PC-3 (cell line): ENCODE measurements around the gene SPEF1. TPM values are rescaled to one million over a fixed set of nuclear protein-coding genes. Genes with fewer than 3 reads are reported as not detected.

ENCODE experiments used
- ATAC-seq: fragments of 200-7000 bp; cut with Tn5 transposase; 2 replicates; pipeline ENCODE4 v1.9.1; 2020; ENCODE audit warnings: mild to moderate bottlenecking, moderate library complexity
- BruUV-seq: library from RNA; stranded (reverse); fragments of 400-500 nt; replicated peaks from 2 replicates; lab custom pipeline; 2021; lab: Mats Ljungman, UMichigan
- CTCF ChIA-PET: fragments of 300-600 bp; sonication (Branson Sonifier 250); formaldehyde crosslinking; loops from one replicate; lab custom pipeline; 2022; ENCODE audit warnings: antibody characterized with exemption; lab: Charles Lee
- POLR2A ChIA-PET: fragments of 300-600 bp; sonication (Branson Sonifier 250); formaldehyde crosslinking; loops from one replicate; lab custom pipeline; 2022; ENCODE audit warnings: antibody characterized with exemption; ENCODE audit not compliant: unreplicated experiment; lab: Charles Lee
- DNase-seq: peaks from one replicate; pipeline ENCODE4 v3.0.0-alpha.2; 2015
- H2AFZ ChIP-seq: fragments of 300-600 bp; sonication (generic); 2 replicates; pipeline ENCODE4 v1.6.0; 2016; ENCODE audit warnings: antibody characterized with exemption, low read length
- H3F3A ChIP-seq: fragments of 300-600 bp; sonication (generic); one replicate; pipeline ENCODE4 v1.6.0; 2017; ENCODE audit warnings: antibody characterized with exemption, low read length, control low read depth, mild to moderate bottlenecking; ENCODE audit not compliant: unreplicated experiment
- H3K27ac ChIP-seq: fragments of 300-600 bp; sonication (generic); 2 replicates; pipeline ENCODE4 v1.5.1; 2016; ENCODE audit warnings: mild to moderate bottlenecking, low read length
- H3K27me3 ChIP-seq: fragments of 300-600 bp; sonication (generic); 2 replicates; pipeline ENCODE4 v1.6.1; 2016; ENCODE audit warnings: low read length, mixed read lengths
- H3K36me3 ChIP-seq: fragments of 300-600 bp; sonication (generic); 2 replicates; pipeline ENCODE4 v1.6.1; 2016; ENCODE audit warnings: low read depth, mixed run types, low read length, mixed read lengths
- H3K4me1 ChIP-seq: fragments of 300-600 bp; sonication (generic); 2 replicates; pipeline ENCODE4 v1.5.1; 2016; ENCODE audit warnings: low read length; ENCODE audit not compliant: insufficient read depth
- H3K4me2 ChIP-seq: fragments of 300-600 bp; sonication (generic); 2 replicates; pipeline ENCODE4 v1.6.0; 2016; ENCODE audit warnings: low read length
- H3K4me3 ChIP-seq: fragments of 300-600 bp; sonication (generic); 2 replicates; pipeline ENCODE4 v1.5.1; 2016; ENCODE audit warnings: mild to moderate bottlenecking, low read length, mixed read lengths
- H3K79me2 ChIP-seq: fragments of 300-600 bp; sonication (generic); 2 replicates; pipeline ENCODE4 v1.6.1; 2017; ENCODE audit warnings: low read length, mixed read lengths
- H3K9ac ChIP-seq: fragments of 300-600 bp; sonication (generic); 2 replicates; pipeline ENCODE4 v1.6.0; 2016; ENCODE audit warnings: mild to moderate bottlenecking, low read length
- H3K9me2 ChIP-seq: fragments of 300-600 bp; sonication (generic); replicated peaks from 2 replicates; pipeline ENCODE4 v1.6.1; 2016; ENCODE audit warnings: mixed run types, low read length, mixed read lengths
- H3K9me3 ChIP-seq: fragments of 300-600 bp; sonication (generic); 2 replicates; pipeline ENCODE4 v1.6.1; 2016; ENCODE audit warnings: low read length, mixed read lengths
- H4K20me1 ChIP-seq: fragments of 300-600 bp; sonication (generic); 2 replicates; pipeline ENCODE4 v1.6.1; 2016; ENCODE audit warnings: low read length, mixed read lengths
- EZH2 ChIP-seq: fragments of 300-600 bp; sonication (generic); IDR thresholded peaks from one replicate; pipeline ENCODE4 v1.6.1; 2017; ENCODE audit warnings: antibody characterized with exemption, mild to moderate bottlenecking, low read length; ENCODE audit not compliant: unreplicated experiment
- EZH2phosphoT487 ChIP-seq: fragments of 300-600 bp; sonication (generic); IDR thresholded peaks from 2 replicates; pipeline ENCODE4 v1.6.1; 2018; ENCODE audit warnings: mild to moderate bottlenecking, antibody characterized with exemption, low read length, borderline replicate concordance
- intact Hi-C: fragments of 100-400 bp; cut with micrococcal nuclease; formaldehyde crosslinking; loops from 2 replicates; pipeline ENCODE4 v1.9.0; 2023
- total RNA-seq: library from RNA; depleted of rRNA; stranded (reverse); fragments of >200 nt; gene quantifications from 2 replicates; pipeline ENCODE4 v1.2.3, GENCODE V29; 2014
- TF ChIP-seq, protein P1 (sequence below): fragments of 300-600 bp; sonication (generic); conservative IDR thresholded peaks from 2 replicates; pipeline ENCODE4 v1.5.1; 2017; ENCODE audit warnings: antibody characterized with exemption, low read depth, mild to moderate bottlenecking, low read length

Gene SPEF1
- total RNA-seq, 1 experiment from 2014 or later, result 2.0 TPM

DNA sequence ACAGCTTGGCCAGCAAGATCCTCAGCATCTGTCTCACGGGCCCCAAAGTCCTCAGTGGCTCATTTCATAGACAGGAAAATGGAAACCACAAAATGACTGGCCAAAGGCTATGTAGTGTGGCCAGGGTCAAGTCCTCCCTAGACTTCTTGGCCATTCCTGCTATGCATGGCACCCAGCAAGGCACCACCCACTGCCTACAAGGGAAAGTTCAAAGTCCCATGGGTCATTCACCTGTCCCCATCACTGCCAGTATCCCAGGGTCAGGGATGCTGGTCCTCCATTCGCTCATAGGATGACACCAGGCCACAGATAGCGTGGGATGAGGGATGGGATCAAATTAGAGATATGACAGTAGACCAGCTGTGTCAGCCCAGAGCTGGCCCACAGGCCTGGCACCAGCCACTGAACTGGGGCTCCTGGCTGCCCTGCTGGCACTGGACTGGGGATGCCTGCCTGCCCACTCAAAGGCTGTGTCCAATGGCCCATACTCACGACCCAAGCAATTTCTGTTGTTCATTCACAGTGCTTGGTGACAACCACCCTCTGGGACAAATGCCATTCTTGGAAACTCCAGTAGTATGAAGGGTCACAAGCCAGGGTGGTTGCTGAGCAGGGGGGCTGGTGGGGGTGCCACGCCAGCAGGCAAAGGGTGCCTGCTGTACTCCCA is 25.3 kb downstream of the SPEF1 start:
- CTCF ChIA-PET, result interaction anchor here (0.6 kb wide), 1 partner anchor 13 kb away, joined by 10 read pairs; no protein-coding TSS in a partner anchor
- no TSS peak for BruUV-seq
- ATAC-seq, result no peak

DNA sequence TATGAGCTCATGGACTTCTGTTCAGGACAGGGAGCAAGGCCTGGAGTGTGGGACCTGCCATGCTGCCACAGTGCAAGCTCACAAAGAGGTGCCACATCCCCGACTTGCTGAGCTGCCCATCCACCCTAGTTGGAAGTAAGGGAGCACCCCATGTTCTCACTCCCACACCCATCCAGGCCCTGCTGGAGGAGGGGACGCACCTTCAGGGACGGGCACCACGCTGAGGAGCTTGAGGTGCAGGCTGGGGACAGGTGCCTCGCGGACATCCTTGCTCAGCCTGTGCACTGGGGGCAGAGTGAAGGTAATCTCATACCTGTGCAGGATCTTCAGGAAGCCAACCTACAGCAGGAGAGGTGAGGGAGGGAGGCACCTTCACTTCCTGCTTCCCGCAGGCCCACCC is 26.0 kb downstream of the SPEF1 start:
- H3K9me3 ChIP-seq, result no peaks in the 10 kb centered on the region
- H3K4me3 ChIP-seq, result no peak overlapping the region
- H3K4me2 ChIP-seq, result no peak overlapping the region
- BruUV-seq, result no TSS peak
- peaks cover 10% of the 10 kb centered on the region; the same call in 1 of the 2 replicates for H3K79me2 ChIP-seq
- intact Hi-C loops, result no loop called here
- H3K9ac ChIP-seq, result no peak overlapping the region
- ATAC-seq (no peak), DNase-seq (no peak)
- H2AFZ ChIP-seq, result no peak overlapping the region
- no peaks in the 10 kb centered on the region for H4K20me1 ChIP-seq
- no peaks in the 10 kb centered on the region for H3K9me2 ChIP-seq
- ChIA-PET POLR2A (interaction anchor here (0.6 kb wide), 1 partner anchor 12 kb away, joined by 4 read pairs; the partner anchor contains the start of gene ADISSP), CTCF (no interaction called here)
- H3K4me1 ChIP-seq, result no peaks in the 10 kb centered on the region
- no peak overlapping the region for H3K27ac ChIP-seq
- H3K27me3 ChIP-seq, result no peaks in the 10 kb centered on the region
- peaks cover 21% of the 10 kb centered on the region for H3K36me3 ChIP-seq
- no peaks in the 10 kb centered on the region for H3F3A ChIP-seq
- TF ChIP-seq EZH2, result no peak
- TF ChIP-seq, protein P1, sequence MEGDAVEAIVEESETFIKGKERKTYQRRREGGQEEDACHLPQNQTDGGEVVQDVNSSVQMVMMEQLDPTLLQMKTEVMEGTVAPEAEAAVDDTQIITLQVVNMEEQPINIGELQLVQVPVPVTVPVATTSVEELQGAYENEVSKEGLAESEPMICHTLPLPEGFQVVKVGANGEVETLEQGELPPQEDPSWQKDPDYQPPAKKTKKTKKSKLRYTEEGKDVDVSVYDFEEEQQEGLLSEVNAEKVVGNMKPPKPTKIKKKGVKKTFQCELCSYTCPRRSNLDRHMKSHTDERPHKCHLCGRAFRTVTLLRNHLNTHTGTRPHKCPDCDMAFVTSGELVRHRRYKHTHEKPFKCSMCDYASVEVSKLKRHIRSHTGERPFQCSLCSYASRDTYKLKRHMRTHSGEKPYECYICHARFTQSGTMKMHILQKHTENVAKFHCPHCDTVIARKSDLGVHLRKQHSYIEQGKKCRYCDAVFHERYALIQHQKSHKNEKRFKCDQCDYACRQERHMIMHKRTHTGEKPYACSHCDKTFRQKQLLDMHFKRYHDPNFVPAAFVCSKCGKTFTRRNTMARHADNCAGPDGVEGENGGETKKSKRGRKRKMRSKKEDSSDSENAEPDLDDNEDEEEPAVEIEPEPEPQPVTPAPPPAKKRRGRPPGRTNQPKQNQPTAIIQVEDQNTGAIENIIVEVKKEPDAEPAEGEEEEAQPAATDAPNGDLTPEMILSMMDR, result no peak
- no peak for TF ChIP-seq EZH2phosphoT487

More for the DNA sequence above, 25.3 kb downstream of the SPEF1 start:
- Histone ChIP-seq H3K36me3 (peaks cover 18% of the 10 kb centered on the region), H4K20me1 (no peaks in the 10 kb centered on the region), H3F3A (no peaks in the 10 kb centered on the region), H2AFZ (no peak overlapping the region), H3K27me3 (no peaks in the 10 kb centered on the region), H3K4me2 (no peak overlapping the region), H3K9ac (no peak overlapping the region), H3K4me1 (no peaks in the 10 kb centered on the region), H3K4me3 (no peak overlapping the region), H3K79me2 (peaks cover 11% of the 10 kb centered on the region; the same call in 1 of the 2 replicates), H3K27ac (no peak overlapping the region), H3K9me3 (no peaks in the 10 kb centered on the region), H3K9me2 (no peaks in the 10 kb centered on the region)
- POLR2A ChIA-PET, result no interaction called here
- intact Hi-C loops, result no loop called here
- TF ChIP-seq EZH2phosphoT487, result no peak
- TF ChIP-seq, protein P1, result no peak
- no peak for TF ChIP-seq EZH2
- DNase-seq, result no peak

DNA sequence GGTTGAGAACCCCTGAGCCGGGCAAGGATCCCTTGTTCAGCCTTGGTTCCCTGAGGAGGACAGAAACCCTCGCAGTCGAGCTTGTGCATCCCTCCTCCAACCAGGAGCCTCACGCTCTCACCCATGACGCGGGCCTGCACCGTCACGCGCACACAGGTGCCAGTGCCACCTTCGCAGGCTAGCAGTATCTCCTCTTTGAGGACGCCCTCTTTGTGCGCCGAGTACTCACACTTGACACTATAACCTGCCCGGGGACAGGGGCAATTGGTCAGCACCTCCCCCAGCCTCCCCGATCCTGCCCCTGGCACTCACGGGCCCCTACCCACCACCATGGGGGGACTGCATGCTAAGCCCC is 27.0 kb downstream of the SPEF1 start:
- TF ChIP-seq EZH2phosphoT487, result no peak
- no peak for TF ChIP-seq EZH2
- TF ChIP-seq, protein P1, result no peak
- intact Hi-C loops, result no loop called here
- Histone ChIP-seq H3K79me2 (peaks cover 3% of the 10 kb centered on the region; the same call in 1 of the 2 replicates), H3K4me2 (no peak overlapping the region), H3K9ac (no peak overlapping the region), H3K4me1 (no peaks in the 10 kb centered on the region), H3K27ac (no peak overlapping the region), H3K4me3 (no peak overlapping the region), H3K27me3 (no peaks in the 10 kb centered on the region), H3K9me3 (no peaks in the 10 kb centered on the region), H3K36me3 (peaks cover 18% of the 10 kb centered on the region), H3K9me2 (no peaks in the 10 kb centered on the region), H3F3A (no peaks in the 10 kb centered on the region), H2AFZ (no peak overlapping the region), H4K20me1 (no peaks in the 10 kb centered on the region)
- BruUV-seq, result no TSS peak
- DNase-seq, result no peak
- CTCF ChIA-PET, result no interaction called here
- POLR2A ChIA-PET, result interaction anchor here (0.6 kb wide), 1 partner anchor 12 kb away, joined by 4 read pairs; no protein-coding TSS in a partner anchor
- ATAC-seq, result no peak
